HepG2 (cell line): Measurements from ENCODE around the gene DOCK1. TPM values are rescaled to one million over a fixed set of nuclear protein-coding genes. Genes with fewer than 3 reads are reported as not detected.

Experiments used
- ATAC-seq: fragments of 200-7000 bp; cut with Tn5 transposase; 3 replicates; pipeline ENCODE4 v1.9.1; 2020; ENCODE audit warnings: mild to moderate bottlenecking, moderate library complexity
- BruUV-seq: library from RNA; stranded (reverse); fragments of 400-500 nt; replicated peaks from 2 replicates; lab custom pipeline; 2021; lab: Mats Ljungman, UMichigan
- CTCF ChIA-PET: fragments of 300-600 bp; formaldehyde crosslinking; extraction: SDS; loops from one replicate; lab custom pipeline; 2021; ENCODE audit warnings: low total read pairs, inconsistent platforms, low intra/inter-chr PET ratio; lab: Yijun Ruan, JAX
- POLR2A ChIA-PET: fragments of 350-600 bp; sonication (Branson Sonifier 250); formaldehyde crosslinking; loops from one replicate; lab custom pipeline; 2020; ENCODE audit warnings: antibody characterized with exemption, inconsistent platforms; lab: Yijun Ruan, JAX
- DNase-seq: peaks from one replicate; pipeline ENCODE4 v3.0.0-alpha.2; 2015; ENCODE audit warnings: low spot score
- FAIRE-seq: peaks from 3 replicates; lab custom pipeline; 2011; peaks lifted over from hg19 to GRCh38; lab: Jason Lieb, UNC
- H2AFZ ChIP-seq: one replicate; pipeline ENCODE4 v1.6.1; 2011; ENCODE audit warnings: low read length, inconsistent platforms
- H3K27ac ChIP-seq: fragments of 300-600 bp; 3 replicates; pipeline ENCODE4 v1.8.0; 2011; ENCODE audit warnings: mixed run types, mild to moderate bottlenecking, mixed read lengths, low read length, inconsistent platforms; ENCODE audit not compliant: insufficient read depth; ENCODE audit errors: extremely low read length
- H3K27me3 ChIP-seq, 2 experiments: fragments of 200-600 bp in 1 of 2; 2 replicates in 1 of 2; 3 replicates in 1 of 2; pipeline versions ENCODE4 v1.6.0 to v1.8.0; 2011; ENCODE audit warnings: low read length in 2 of 2, mild to moderate bottlenecking in 2 of 2, moderate library complexity in 2 of 2, inconsistent platforms in 1 of 2; ENCODE audit not compliant: insufficient read depth in 2 of 2, control insufficient read depth in 1 of 2
- H3K36me3 ChIP-seq, 2 experiments: fragments of 200-600 bp in 1 of 2; replicated peaks in 1 of 2; 2 replicates in 1 of 2; 3 replicates in 1 of 2; pipeline versions ENCODE4 v1.5.1 to v1.8.0; 2011; ENCODE audit warnings: low read length in 2 of 2, inconsistent platforms in 1 of 2; ENCODE audit not compliant: insufficient read depth in 2 of 2, control insufficient read depth in 1 of 2
- H3K4me1 ChIP-seq: 2 replicates; pipeline ENCODE4 v1.5.1; 2012; ENCODE audit warnings: low read length, inconsistent platforms; ENCODE audit not compliant: insufficient read depth
- H3K4me2 ChIP-seq: 2 replicates; pipeline ENCODE4 v1.6.0; 2011; ENCODE audit warnings: low read depth, low read length, inconsistent platforms
- H3K4me3 ChIP-seq, 3 experiments: fragments of 200-600 bp in 1 of 3; sonication (generic), shearing (Covaris generic) in 1 of 3; replicated peaks in 1 of 3; 2 replicates each; pipeline ENCODE4 v1.5.1; 2011 to 2016; ENCODE audit warnings: low read length in 3 of 3, inconsistent platforms in 2 of 3, low read depth in 2 of 3, mild to moderate bottlenecking in 2 of 3, control low read depth in 1 of 3, mixed read lengths in 1 of 3; ENCODE audit not compliant: insufficient read depth in 1 of 3
- H3K79me2 ChIP-seq: one replicate; pipeline ENCODE4 v1.6.1; 2011; ENCODE audit warnings: low read length, inconsistent platforms; ENCODE audit not compliant: insufficient read depth
- H3K9ac ChIP-seq: 2 replicates; pipeline ENCODE4 v1.6.0; 2011; ENCODE audit warnings: mild to moderate bottlenecking, low read depth, low read length, inconsistent platforms; ENCODE audit not compliant: insufficient read depth
- H3K9me3 ChIP-seq: 2 replicates; pipeline ENCODE4 v1.5.1; 2012; ENCODE audit warnings: mild to moderate bottlenecking, low read length
- H4K20me1 ChIP-seq: 2 replicates; pipeline ENCODE4 v1.6.0; 2011; ENCODE audit warnings: inconsistent platforms, mild to moderate bottlenecking, low read length, moderate library complexity; ENCODE audit not compliant: insufficient read depth
- AKNA ChIP-seq: sonication (generic); formaldehyde crosslinking; IDR thresholded peaks from 2 replicates; pipeline ENCODE4 v1.4.0; 2020; ENCODE audit warnings: missing genetic modification reagents, borderline replicate concordance
- EP300 ChIP-seq, 3 experiments: sonication (generic) in 1 of 3; formaldehyde crosslinking in 1 of 3; IDR thresholded peaks; 2 replicates each; pipeline versions ENCODE4 v1.5.1 to v1.6.1; 2011 to 2020; ENCODE audit warnings: low read depth in 2 of 3, low read length in 2 of 3, borderline replicate concordance in 1 of 3, improper control_type of control experiment in 1 of 3, mild to moderate bottlenecking in 1 of 3, missing genetic modification reagents in 1 of 3, moderate library complexity in 1 of 3
- EZH2 ChIP-seq: conservative IDR thresholded peaks from 2 replicates; pipeline ENCODE4 v1.6.1; 2012; ENCODE audit warnings: mild to moderate bottlenecking, low read depth, low read length, moderate library complexity
- KLF11 ChIP-seq: IDR thresholded peaks from 2 replicates; pipeline ENCODE4 v1.6.1; 2016; ENCODE audit warnings: missing compliant biosample characterization
- PAWR ChIP-seq: sonication (generic); formaldehyde crosslinking; IDR thresholded peaks from 2 replicates; pipeline ENCODE4 v1.4.0; 2020; ENCODE audit warnings: missing genetic modification reagents, mild to moderate bottlenecking, borderline replicate concordance
- POGZ ChIP-seq: sonication (generic); formaldehyde crosslinking; IDR thresholded peaks from 2 replicates; pipeline ENCODE4 v1.4.0; 2020; ENCODE audit warnings: mild to moderate bottlenecking, missing genetic modification reagents
- SIX4 ChIP-seq: sonication (generic); formaldehyde crosslinking; IDR thresholded peaks from 2 replicates; pipeline ENCODE4 v1.4.0; 2020; ENCODE audit warnings: missing genetic modification reagents
- TRIM22 ChIP-seq: fragments of 450-650 bp; IDR thresholded peaks from 2 replicates; pipeline ENCODE4 v1.6.1; 2017
- ZNF160 ChIP-seq: sonication (generic); formaldehyde crosslinking; IDR thresholded peaks from 2 replicates; pipeline ENCODE4 v1.8.0; 2022; ENCODE audit warnings: mild to moderate bottlenecking, inconsistent platforms, missing genetic modification reagents
- ZNF253 ChIP-seq: sonication (generic); formaldehyde crosslinking; IDR thresholded peaks from 2 replicates; pipeline ENCODE4 v1.8.0; 2022; ENCODE audit warnings: mild to moderate bottlenecking, missing genetic modification reagents, borderline replicate concordance
- ZNF282 ChIP-seq: fragments of 450-650 bp; IDR thresholded peaks from 2 replicates; pipeline ENCODE4 v1.6.1; 2018; ENCODE audit not compliant: partially characterized antibody
- ZNF335 ChIP-seq: sonication (generic); formaldehyde crosslinking; IDR thresholded peaks from 2 replicates; pipeline ENCODE4 v1.4.0; 2020; ENCODE audit warnings: missing genetic modification reagents
- ZNF382 ChIP-seq: sonication (generic); formaldehyde crosslinking; IDR thresholded peaks from 2 replicates; pipeline ENCODE4 v1.5.0; 2020; ENCODE audit warnings: missing genetic modification reagents, mild to moderate bottlenecking, borderline replicate concordance
- WGBS: methylation state at CpG from one replicate; pipeline ENCODE4 v1.1.6; 2017; ENCODE audit warnings: low lambda C conversion rate; 5-methylcytosine and 5-hydroxymethylcytosine counted together
- in situ Hi-C: cut with HindIII; loops from 2 replicates; pipeline ENCODE4 v1.10.0; 2017; ENCODE audit warnings: low pct_unique_long_range_greater_than_20kb; ENCODE audit not compliant: extremely low pct_ligation_motif_present
- intact Hi-C: fragments of 100-400 bp; cut with micrococcal nuclease; formaldehyde crosslinking; loops from one replicate; pipeline ENCODE4 v1.10.0; 2022; ENCODE audit not compliant: unreplicated experiment
- polyA plus RNA-seq, 8 experiments: library from polyadenylated mRNA; depleted of rRNA in 3 of 8; stranded (reverse) in 7 of 8; unstranded in 1 of 8; fragments of >200 nt; fragmentation: Illumina TruSeq in 4 of 8; extraction: Trizol in 4 of 8; gene quantifications; 2 replicates each; pipeline versions ENCODE4 v1.2.1 to v1.2.3, GENCODE V29; 2011 to 2016; ENCODE audit warnings: low read depth in 4 of 8, missing spikeins in 1 of 8, mixed read lengths in 1 of 8; ENCODE audit not compliant: insufficient read depth in 1 of 8
- total RNA-seq, 5 experiments: library from RNA; depleted of rRNA; stranded (reverse); fragments of >200 nt; fragmentation: Illumina TruSeq; extraction: Trizol; gene quantifications; 2 replicates each; pipeline ENCODE4 v1.2.3, GENCODE V29; 2016; ENCODE audit warnings: low read depth in 1 of 5
- TF ChIP-seq, protein P1 (sequence below): sonication (generic); formaldehyde crosslinking; IDR thresholded peaks from 2 replicates; pipeline ENCODE4 v1.5.0; 2020; ENCODE audit warnings: mild to moderate bottlenecking, missing genetic modification reagents, moderate library complexity

DOCK1 gene
- total and polyA plus RNA-seq, 2 of the 13 experiments (the other 11 are each of a cell fraction or from before 2014, with no cell fraction given) = 8.3 to 25.5 TPM

DNA sequence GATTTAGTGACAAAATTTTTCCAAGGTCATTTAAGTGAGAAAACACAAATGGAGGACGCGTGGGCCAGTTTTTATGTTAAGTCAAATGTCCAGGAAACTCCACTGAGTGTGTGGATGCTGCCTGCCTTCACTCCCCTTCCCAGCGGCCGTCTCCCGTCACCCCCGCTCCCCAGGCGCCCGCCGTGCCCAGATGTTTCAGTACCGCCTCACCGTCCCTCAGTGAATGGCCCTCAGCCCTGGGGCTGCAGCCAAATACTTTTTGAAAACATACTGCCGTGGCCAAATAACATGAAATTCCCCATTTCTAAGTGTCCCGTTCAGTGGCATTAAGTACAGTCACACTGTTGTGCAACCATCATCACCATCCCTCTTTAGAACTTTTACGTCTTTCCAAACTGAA is 159.2 kb downstream of the DOCK1 start (continued):
- TF ChIP-seq ZNF382 (CRISPR knock-in tag) (no peak), ZNF282 (no peak)

- H2AFZ ChIP-seq = no peak overlapping the region
- H3K9ac ChIP-seq = no peak overlapping the region
- no peaks in the 10 kb centered on the region for H4K20me1 ChIP-seq
- no TSS peak for BruUV-seq
- in situ Hi-C loops (no loop called here), intact Hi-C loops (no loop called here)
- no peak overlapping the region for H3K4me3 ChIP-seq
- H3K27ac ChIP-seq = no peak overlapping the region
- peaks cover 10 to 40% of the 10 kb centered on the region in 2 experiments for H3K36me3 ChIP-seq
- H3K4me1 ChIP-seq = no peaks in the 10 kb centered on the region
- ChIA-PET CTCF (no interaction called here), POLR2A (no interaction called here)
- H3K4me2 ChIP-seq = no peak overlapping the region
- H3K27me3 ChIP-seq = no peaks in the 10 kb centered on the region
- FAIRE-seq (no peak), DNase-seq (no peak), ATAC-seq (no peak)
- no peaks in the 10 kb centered on the region for H3K9me3 ChIP-seq
- H3K79me2 ChIP-seq = no peaks in the 10 kb centered on the region
- WGBS = 97% methylated on average over 4 of the region's 4 CpGs
- TF ChIP-seq ZNF282 = no peak
- TF ChIP-seq EP300 (IDR thresholded peaks at IDR 0.05; ENCODE audit: low read depth in 2 of 2, low read length in 2 of 2) = no peak
- no peak for TF ChIP-seq EP300 (CRISPR knock-in tag; IDR thresholded peaks at IDR 0.05; ENCODE audit: borderline replicate concordance)
- TF ChIP-seq POGZ (CRISPR knock-in tag) = no peak
- TF ChIP-seq ZNF253 (CRISPR knock-in tag) = no peak
- no peak for TF ChIP-seq ZNF335
- TF ChIP-seq EZH2 = no peak
- TF ChIP-seq TRIM22 = no peak
- no peak for TF ChIP-seq SIX4
- TF ChIP-seq PAWR (CRISPR knock-in tag) = no peak
- TF ChIP-seq, protein P1, sequence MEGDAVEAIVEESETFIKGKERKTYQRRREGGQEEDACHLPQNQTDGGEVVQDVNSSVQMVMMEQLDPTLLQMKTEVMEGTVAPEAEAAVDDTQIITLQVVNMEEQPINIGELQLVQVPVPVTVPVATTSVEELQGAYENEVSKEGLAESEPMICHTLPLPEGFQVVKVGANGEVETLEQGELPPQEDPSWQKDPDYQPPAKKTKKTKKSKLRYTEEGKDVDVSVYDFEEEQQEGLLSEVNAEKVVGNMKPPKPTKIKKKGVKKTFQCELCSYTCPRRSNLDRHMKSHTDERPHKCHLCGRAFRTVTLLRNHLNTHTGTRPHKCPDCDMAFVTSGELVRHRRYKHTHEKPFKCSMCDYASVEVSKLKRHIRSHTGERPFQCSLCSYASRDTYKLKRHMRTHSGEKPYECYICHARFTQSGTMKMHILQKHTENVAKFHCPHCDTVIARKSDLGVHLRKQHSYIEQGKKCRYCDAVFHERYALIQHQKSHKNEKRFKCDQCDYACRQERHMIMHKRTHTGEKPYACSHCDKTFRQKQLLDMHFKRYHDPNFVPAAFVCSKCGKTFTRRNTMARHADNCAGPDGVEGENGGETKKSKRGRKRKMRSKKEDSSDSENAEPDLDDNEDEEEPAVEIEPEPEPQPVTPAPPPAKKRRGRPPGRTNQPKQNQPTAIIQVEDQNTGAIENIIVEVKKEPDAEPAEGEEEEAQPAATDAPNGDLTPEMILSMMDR (CRISPR knock-in tag) = no peak
- no peak for TF ChIP-seq AKNA
- no peak for TF ChIP-seq KLF11
- TF ChIP-seq ZNF160 (CRISPR knock-in tag) = no peak
These were observed 162.4 kb downstream of the DOCK1 start for GRCh38 chr10:127067542-127068194.
